NCI-H1092 (cell line): ENCODE measurements around the gene ZNF558.
"Not testable (repeated sequence)": the region's sequence is repeated elsewhere in the genome, so short reads cannot be mapped to it uniquely, and the experiment has no call there.

Experiments used
- DNase-seq: peaks from one replicate; lab custom pipeline; 2025; lab: John Stamatoyannopoulos, UW

ZNF558 gene

GRCh38 chr19:8794823-8795222, 37.3 kb downstream of the ZNF558 start:
- no peak for DNase-seq

- DNase-seq = not testable (repeated sequence)
Observed at GRCh38 chr19:8773587-8773986, 58.5 kb downstream of the ZNF558 start.

GRCh38 chr19:8769265-8769664, 62.8 kb downstream of the ZNF558 start:
- DNase-seq = not testable (repeated sequence)

GRCh38 chr19:8767257-8767656, 64.8 kb downstream of the ZNF558 start:
- DNase-seq = not testable (repeated sequence)
